HFF-Myc (cell line): Measurements from ENCODE around the gene EXD3.

Source experiments
- DNase-seq: peaks from one replicate; pipeline ENCODE4 v3.0.0-alpha.2; 2011; ENCODE audit warnings: low read depth; ENCODE audit errors: extremely low read depth
- H3K4me3 ChIP-seq: replicated peaks from 2 replicates; pipeline ENCODE4 v1.5.1; 2011; ENCODE audit warnings: low read depth, mild to moderate bottlenecking, control low read depth, low read length
- CTCF ChIP-seq: IDR thresholded peaks from 2 replicates; pipeline ENCODE4 v1.5.1; 2012; ENCODE audit warnings: mild to moderate bottlenecking, low read depth, low read length, control low read depth; ENCODE audit errors: missing control alignments

Gene EXD3

GRCh38 chr9:137398561-137399468 is 24.1 kb downstream of the EXD3 start:
- no peak overlapping the region for H3K4me3 ChIP-seq
- no peak for DNase-seq
- TF ChIP-seq CTCF: no peak

- no peak overlapping the region for H3K4me3 ChIP-seq
- no peak for DNase-seq
- TF ChIP-seq CTCF: no peak
Observed at GRCh38 chr9:137397675-137398423, 25.1 kb downstream of the EXD3 start.

GRCh38 chr9:137396634-137397367 is 26.2 kb downstream of the EXD3 start:
- no peak for TF ChIP-seq CTCF
- no peak for DNase-seq
- no peak overlapping the region for H3K4me3 ChIP-seq

- H3K4me3 ChIP-seq: no peak overlapping the region
- no peak for TF ChIP-seq CTCF
- DNase-seq: no peak
Observed at GRCh38 chr9:137396227-137396626, 26.7 kb downstream of the EXD3 start.

- no peak overlapping the region for H3K4me3 ChIP-seq
- TF ChIP-seq CTCF: no peak
- DNase-seq: no peak
Observed at GRCh38 chr9:137395666-137396010, 27.3 kb downstream of the EXD3 start.

- no peak overlapping the region for H3K4me3 ChIP-seq
Observed at GRCh38 chr9:137394866-137395665, 27.9 kb downstream of the EXD3 start.

More at GRCh38 chr9:137394866-137395665, 27.9 kb downstream of the EXD3 start:
- no peak for DNase-seq
- no peak for TF ChIP-seq CTCF
